Kidney (tissue), 22 donors: ENCODE data around the gene SMAD9. TPM values are rescaled to one million over a fixed set of nuclear protein-coding genes. Genes with fewer than 3 reads are reported as not detected.

Source experiments
- DNase-seq, 5 donors: peaks; one replicate each; pipeline ENCODE4 v3.0.0-alpha.2; 2013 to 2020
- FAIRE-seq: peaks from 2 replicates; lab custom pipeline; 2012; peaks lifted over from hg19 to GRCh38; lab: Jason Lieb, UNC
- H3K27ac ChIP-seq, 2 donors: one replicate each; pipeline ENCODE4 v1.7.0; 2013; ENCODE audit warnings: low read depth in 2 of 2, low read length in 2 of 2, inconsistent platforms in 1 of 2
- H3K27me3 ChIP-seq: one replicate; pipeline ENCODE4 v1.7.1; 2013; ENCODE audit warnings: low read length, inconsistent platforms; ENCODE audit not compliant: control insufficient read depth, insufficient read depth
- H3K36me3 ChIP-seq, 3 donors: one replicate each; pipeline versions ENCODE4 v1.7.0 to v1.7.1; 2013; ENCODE audit warnings: low read length in 3 of 3, control low read depth in 1 of 3, inconsistent platforms in 1 of 3; ENCODE audit not compliant: insufficient read depth in 3 of 3, control insufficient read depth in 2 of 3
- H3K4me1 ChIP-seq, 3 donors: one replicate each; pipeline versions ENCODE4 v1.7.0 to v1.7.1; 2013; ENCODE audit warnings: low read length in 3 of 3, inconsistent platforms in 1 of 3, low read depth in 1 of 3; ENCODE audit not compliant: control insufficient read depth in 2 of 3, insufficient read depth in 2 of 3
- H3K4me3 ChIP-seq, 3 donors: one replicate each; pipeline versions ENCODE4 v1.7.0 to v1.8.1; 2013; ENCODE audit warnings: low read length in 3 of 3, control low read depth in 1 of 3, inconsistent platforms in 1 of 3
- H3K9ac ChIP-seq, 3 donors: one replicate each; pipeline versions ENCODE4 v1.7.0 to v1.7.1; 2013; ENCODE audit warnings: low read length in 3 of 3, control low read depth in 1 of 3, inconsistent platforms in 1 of 3
- H3K9me3 ChIP-seq, 3 donors: one replicate each; pipeline versions ENCODE4 v1.7.0 to v1.7.1; 2013; ENCODE audit warnings: low read length in 3 of 3, control low read depth in 1 of 3, inconsistent platforms in 1 of 3; ENCODE audit not compliant: control insufficient read depth in 2 of 3, insufficient read depth in 1 of 3
- intact Hi-C: fragments of 100-400 bp; cut with DNase I; formaldehyde crosslinking; loops from one replicate; pipeline ENCODE4 v1.11.1; 2022
- long read RNA-seq, 10 donors: library from polyadenylated mRNA in 1 of 10; unstranded in 1 of 10; transcript quantifications; one replicate each; pipeline ENCODE4 v2.0.0 and lab custom pipeline, GENCODE V29; 2021 to 2026
- polyA plus RNA-seq: library from polyadenylated mRNA; stranded (reverse); fragments of 350-450 nt; fragmentation: Illumina TruSeq; extraction: RNeasy Lipid Tissue Mini Kit (QIAGEN cat#74804); gene quantifications from one replicate; pipeline ENCODE4 v1.2.3, GENCODE V29; 2014; ENCODE audit warnings: low read depth, low replicate concordance; ENCODE audit not compliant: insufficient read depth
- total RNA-seq: library from RNA; stranded (reverse); fragmentation: NEBNext Ultra II Directional; extraction: Animal tissue kit (Norgen Biotek cat#: 25700); gene quantifications from one replicate; pipeline ENCODE4 v1.2.1, GENCODE V29; 2021
- TF ChIP-seq, protein P1 (sequence below): IDR thresholded peaks from 3 replicates; pipeline ENCODE4 v1.5.1; 2012; ENCODE audit warnings: mild to moderate bottlenecking, moderate library complexity, borderline replicate concordance; ENCODE audit not compliant: insufficient read depth; ENCODE audit errors: extremely low read depth
- donor health status: control.
- donor health status: control.
- donor health status: control.
- donor health status: control.
- donor health status: control.
- donor health status: DM: yes; HTN: yes; CAD: no.
- donor health status: Normal renal cell carcinoma (clear cell type).

SMAD9 gene
- total RNA-seq (13.1 TPM), polyA plus RNA-seq (3.5 TPM)
- long read RNA-seq, donor 1, full-length matches to known transcripts: 3 of 3 reads
- long read RNA-seq, donor 1, partial matches to known transcripts: 0 of 3 reads
- long read RNA-seq, donor 1, other reads (novel, unspliced or antisense): 0 of 3 reads
- long read RNA-seq, donor 2, partial matches to known transcripts: 8 of 8 reads
- long read RNA-seq, donor 2, other reads (novel, unspliced or antisense): 0 of 8 reads
- long read RNA-seq, donor 3, full-length matches to known transcripts: 3 of 3 reads
- long read RNA-seq, donor 3, partial matches to known transcripts: 0 of 3 reads
- long read RNA-seq, donor 3, other reads (novel, unspliced or antisense): 0 of 3 reads
- long read RNA-seq, donor 4, full-length matches to known transcripts: 5 of 5 reads
- long read RNA-seq, donor 4, partial matches to known transcripts: 0 of 5 reads
- long read RNA-seq, donor 4, other reads (novel, unspliced or antisense): 0 of 5 reads
- long read RNA-seq, donor 5, full-length matches to known transcripts: 1 of 1 reads
- long read RNA-seq, donor 5, partial matches to known transcripts: 0 of 1 reads
- long read RNA-seq, donor 5, other reads (novel, unspliced or antisense): 0 of 1 reads
- long read RNA-seq, donor 6, full-length matches to known transcripts: 1 of 9 reads
- long read RNA-seq, donor 6, partial matches to known transcripts: 8 of 9 reads
- long read RNA-seq, donor 6, other reads (novel, unspliced or antisense): 0 of 9 reads
- long read RNA-seq, donor 7, full-length matches to known transcripts: 1 of 6 reads
- long read RNA-seq, donor 7, partial matches to known transcripts: 1 of 6 reads
- long read RNA-seq, donor 7, other reads (novel, unspliced or antisense): 4 of 6 reads
- long read RNA-seq, donor 8, full-length matches to known transcripts: 4 of 4 reads
- long read RNA-seq, donor 8, partial matches to known transcripts: 0 of 4 reads
- long read RNA-seq, donor 8, other reads (novel, unspliced or antisense): 0 of 4 reads
- long read RNA-seq, donor 9, full-length matches to known transcripts: 1 of 1 reads
- long read RNA-seq, donor 9, partial matches to known transcripts: 0 of 1 reads
- long read RNA-seq, donor 9, other reads (novel, unspliced or antisense): 0 of 1 reads
- long read RNA-seq, donor 10, full-length matches to known transcripts: 1 of 73 reads
- long read RNA-seq, donor 10, partial matches to known transcripts: 60 of 73 reads
- long read RNA-seq, donor 10, other reads (novel, unspliced or antisense): 12 of 73 reads

DNA sequence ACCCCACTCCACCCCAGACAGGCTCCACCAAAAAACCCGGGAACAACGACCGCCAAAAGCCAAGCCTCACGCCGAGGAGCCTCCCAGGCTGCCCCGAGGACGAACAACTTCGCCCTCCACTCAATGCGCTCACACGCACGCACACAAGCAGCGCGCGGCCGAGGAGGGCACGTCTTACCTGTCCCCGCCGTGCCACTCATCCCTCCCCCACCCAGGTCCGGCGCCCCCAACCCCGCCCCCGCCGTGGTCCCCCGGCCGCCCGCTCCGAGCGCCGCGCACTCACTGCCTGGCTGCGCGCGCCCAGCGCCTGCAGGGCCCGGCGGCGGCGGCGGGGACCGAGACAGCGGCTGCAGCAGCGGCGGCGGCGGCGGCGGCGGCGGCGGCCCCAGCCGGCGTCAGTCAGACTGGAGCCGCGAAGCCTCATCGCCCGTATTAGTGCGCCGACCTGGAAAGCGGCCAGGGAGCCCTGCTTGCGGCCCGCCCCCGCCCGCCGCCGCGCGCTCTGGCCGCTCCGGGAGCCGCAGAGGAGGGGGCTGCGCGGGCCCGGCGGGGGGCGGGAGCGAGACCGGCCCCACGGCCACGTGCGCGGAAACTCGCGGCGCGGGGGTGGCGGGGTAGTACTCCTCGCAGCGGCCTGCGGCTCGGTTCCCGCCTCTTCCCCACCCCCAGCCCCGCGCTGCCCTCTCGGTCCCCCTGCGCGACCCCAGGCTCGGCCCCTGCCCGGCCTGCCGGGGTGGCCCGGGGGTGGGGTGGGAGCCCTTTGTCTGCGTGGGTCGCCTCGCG, at the start of gene SMAD9:
Gene SMAD9, minus strand, starts transcription at position 406 of the 783 bp plus-strand sequence. CDS start 40,549 bp downstream, outside the sequence.
- intact Hi-C loops: no loop called here
- peak within 1 kb of the TSS; percentile 25 to 63 (median 42) for H3K9ac ChIP-seq

DNA sequence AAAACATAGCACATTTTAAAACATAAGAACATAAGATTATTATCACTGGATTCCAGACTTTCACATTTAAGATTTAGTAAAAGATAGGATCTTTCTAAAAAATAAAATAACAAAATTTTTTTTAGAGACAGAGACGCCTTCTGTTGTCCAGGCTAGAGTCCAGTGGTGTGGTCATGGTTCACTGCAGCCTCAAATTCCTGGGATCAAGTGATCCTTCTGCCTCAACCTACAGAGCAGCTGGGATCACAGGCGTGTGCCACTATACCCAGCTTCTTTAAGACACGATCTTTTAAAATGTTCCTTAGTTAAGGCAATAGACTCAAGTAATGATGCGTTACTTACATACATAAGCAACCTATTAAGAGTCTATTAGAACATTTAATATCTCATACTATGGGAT, 46.4 kb upstream of the SMAD9 start:
- Histone ChIP-seq H3K9ac (no peak overlapping the region), H3K9me3 (no peaks in the 10 kb centered on the region), H3K4me1 (peaks cover 0 to 12% (median 0%) of the 10 kb centered on the region in 3 donors), H3K27me3 (no peaks in the 10 kb centered on the region), H3K36me3 (peaks cover 4 to 9% (median 6%) of the 10 kb centered on the region in 3 donors), H3K27ac (no peak overlapping the region), H3K4me3 (no peak overlapping the region)
- DNase-seq (no peak), FAIRE-seq (no peak)
- intact Hi-C loops: no loop called here
- TF ChIP-seq, protein P1, sequence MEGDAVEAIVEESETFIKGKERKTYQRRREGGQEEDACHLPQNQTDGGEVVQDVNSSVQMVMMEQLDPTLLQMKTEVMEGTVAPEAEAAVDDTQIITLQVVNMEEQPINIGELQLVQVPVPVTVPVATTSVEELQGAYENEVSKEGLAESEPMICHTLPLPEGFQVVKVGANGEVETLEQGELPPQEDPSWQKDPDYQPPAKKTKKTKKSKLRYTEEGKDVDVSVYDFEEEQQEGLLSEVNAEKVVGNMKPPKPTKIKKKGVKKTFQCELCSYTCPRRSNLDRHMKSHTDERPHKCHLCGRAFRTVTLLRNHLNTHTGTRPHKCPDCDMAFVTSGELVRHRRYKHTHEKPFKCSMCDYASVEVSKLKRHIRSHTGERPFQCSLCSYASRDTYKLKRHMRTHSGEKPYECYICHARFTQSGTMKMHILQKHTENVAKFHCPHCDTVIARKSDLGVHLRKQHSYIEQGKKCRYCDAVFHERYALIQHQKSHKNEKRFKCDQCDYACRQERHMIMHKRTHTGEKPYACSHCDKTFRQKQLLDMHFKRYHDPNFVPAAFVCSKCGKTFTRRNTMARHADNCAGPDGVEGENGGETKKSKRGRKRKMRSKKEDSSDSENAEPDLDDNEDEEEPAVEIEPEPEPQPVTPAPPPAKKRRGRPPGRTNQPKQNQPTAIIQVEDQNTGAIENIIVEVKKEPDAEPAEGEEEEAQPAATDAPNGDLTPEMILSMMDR: no peak

More for the DNA sequence above, at the start of gene SMAD9:
- Histone ChIP-seq H3K9me3 (no peaks in the 10 kb centered on the region), H3K4me3 (peak within 1 kb of the TSS; percentile 58 to 78 (median 67)), H3K27me3 (no peaks in the 10 kb centered on the region), H3K27ac (peak within 1 kb of the TSS in 1 of 2 donors; percentile 67), H3K4me1 (peaks cover 0 to 12% (median 2%) of the 10 kb centered on the region in 3 donors), H3K36me3 (no peaks in the 10 kb centered on the region)
- DNase-seq (peak; percentile 79 to 92 (median 88)), FAIRE-seq (no peak)
- TF ChIP-seq, protein P1: no peak

DNA sequence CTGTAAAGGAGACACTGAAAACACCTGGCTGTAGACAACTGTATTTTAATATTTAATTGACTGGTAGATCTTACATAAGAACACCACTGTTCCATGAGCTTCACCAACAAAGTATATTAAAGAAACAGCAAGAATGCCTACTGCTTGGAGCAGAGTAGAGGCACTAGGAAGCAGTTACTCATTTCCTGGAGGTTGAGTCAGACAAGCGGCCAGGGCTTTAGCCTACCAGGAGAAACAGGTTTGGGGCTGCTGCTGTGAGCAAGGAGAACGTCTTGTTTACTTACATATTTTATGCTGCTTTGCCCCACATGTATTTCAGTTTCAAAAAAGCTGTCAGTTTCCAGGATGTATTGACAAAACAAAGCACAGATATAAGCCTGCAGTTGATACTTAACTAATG, 45.7 kb upstream of the SMAD9 start:
- no peak for FAIRE-seq
- no peaks in the 10 kb centered on the region for H3K27me3 ChIP-seq

More for the DNA sequence above, 45.7 kb upstream of the SMAD9 start:
- DNase-seq: peak in 1 of 5 donors; percentile 6
- intact Hi-C loops: no loop called here
- no peak overlapping the region for H3K9ac ChIP-seq
- no peak overlapping the region for H3K27ac ChIP-seq
- no peak overlapping the region for H3K4me3 ChIP-seq
- no peaks in the 10 kb centered on the region for H3K9me3 ChIP-seq
- H3K36me3 ChIP-seq: peaks cover 4 to 7% (median 6%) of the 10 kb centered on the region in 3 donors
- H3K4me1 ChIP-seq: peaks cover 0 to 12% (median 0%) of the 10 kb centered on the region in 3 donors
- TF ChIP-seq, protein P1: no peak
